HG02840 (cell line): Measurements from ENCODE around the gene PRRT1.

Source experiments
- ATAC-seq: cut with Tn5 transposase; IDR thresholded peaks from one replicate; pipeline ENCODE4 v1.9.1; 2021; ENCODE audit warnings: mild to moderate bottlenecking, moderate library complexity, moderate number of reproducible peaks; ENCODE audit not compliant: unreplicated experiment, low FRiP score

PRRT1 gene

DNA sequence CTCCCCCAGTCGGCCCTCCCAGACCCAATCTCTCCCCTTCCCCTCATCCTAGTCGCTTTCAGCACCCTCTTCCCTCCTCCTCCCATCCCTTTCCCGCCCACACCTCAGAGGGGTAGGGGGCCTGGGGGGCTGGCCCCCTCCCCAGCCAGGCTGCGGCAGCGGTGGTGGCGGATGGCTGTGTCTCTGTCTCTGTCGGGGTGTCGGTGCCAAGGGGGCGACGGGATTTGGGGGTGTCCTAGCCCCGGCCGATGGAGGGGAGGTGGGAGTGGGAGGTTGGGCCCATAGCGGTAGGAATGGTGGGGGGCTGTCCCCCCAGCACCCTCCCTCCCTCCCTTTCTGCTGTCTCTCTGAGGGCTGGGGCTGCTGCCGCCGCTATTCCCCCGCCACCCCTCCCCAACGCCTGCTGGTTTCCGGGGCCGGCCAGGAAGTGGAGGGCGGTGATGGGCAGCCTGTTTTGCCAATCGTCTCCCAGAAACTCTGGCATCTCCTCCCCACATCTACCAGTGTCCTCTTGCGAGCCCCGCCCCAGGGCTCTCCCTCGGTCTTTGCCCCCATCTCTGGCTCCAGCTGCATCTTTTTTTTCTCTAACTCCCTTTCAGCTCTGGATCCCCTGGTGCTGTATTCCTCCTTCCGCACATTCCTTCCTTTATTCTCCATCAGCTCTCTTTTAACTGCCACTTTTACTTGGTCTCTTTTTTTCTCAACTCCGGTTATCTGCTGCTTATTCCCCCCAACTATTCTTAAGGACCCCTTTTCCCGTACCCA, 24.2 kb upstream of the PRRT1 start, which contains the start of gene AGPAT1:
Gene AGPAT1, minus strand, starts transcription at position 374 of the 765 bp plus-strand sequence. CDS start 4,588 bp downstream, outside the sequence.
- peak; percentile 36 for ATAC-seq

DNA sequence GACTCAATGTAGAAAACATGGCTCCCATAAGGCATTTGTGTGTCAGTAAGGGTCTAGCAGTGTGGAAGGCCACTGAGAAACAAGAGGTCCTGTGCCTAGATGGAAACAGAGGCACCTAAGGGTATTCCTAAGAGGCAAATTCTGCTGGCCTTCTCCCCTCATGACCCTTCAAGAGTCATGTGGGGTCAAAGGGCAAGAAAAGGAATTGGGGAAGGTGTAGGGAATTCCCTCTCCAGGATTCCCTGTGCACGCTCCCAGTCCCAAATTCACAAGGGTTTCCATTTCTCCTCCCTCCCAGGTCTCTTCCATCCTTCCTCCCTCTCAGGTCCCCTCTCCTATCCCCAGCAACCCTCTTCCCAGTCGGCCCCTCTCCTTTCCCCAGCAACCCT, 23.6 kb upstream of the PRRT1 start:
- no peak for ATAC-seq

DNA sequence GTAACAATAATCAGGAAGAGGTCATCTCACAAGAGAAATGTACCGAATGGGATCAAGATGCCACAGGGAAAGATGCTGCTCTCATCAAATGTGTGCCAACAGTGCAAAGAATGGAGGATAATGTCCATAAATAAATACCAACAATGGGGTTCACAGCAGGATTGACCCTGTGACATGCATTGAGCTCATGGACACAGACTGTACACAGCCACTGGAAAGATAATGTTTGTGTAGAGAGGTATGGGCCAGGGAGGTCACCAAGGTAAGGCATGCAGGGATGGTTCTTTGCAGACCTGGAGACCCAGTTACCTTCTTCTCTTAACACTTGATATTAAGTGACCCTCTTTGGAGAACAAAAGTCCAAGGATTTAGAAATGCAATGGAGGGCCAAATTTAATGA, 22.7 kb upstream of the PRRT1 start:
- ATAC-seq = no peak

DNA sequence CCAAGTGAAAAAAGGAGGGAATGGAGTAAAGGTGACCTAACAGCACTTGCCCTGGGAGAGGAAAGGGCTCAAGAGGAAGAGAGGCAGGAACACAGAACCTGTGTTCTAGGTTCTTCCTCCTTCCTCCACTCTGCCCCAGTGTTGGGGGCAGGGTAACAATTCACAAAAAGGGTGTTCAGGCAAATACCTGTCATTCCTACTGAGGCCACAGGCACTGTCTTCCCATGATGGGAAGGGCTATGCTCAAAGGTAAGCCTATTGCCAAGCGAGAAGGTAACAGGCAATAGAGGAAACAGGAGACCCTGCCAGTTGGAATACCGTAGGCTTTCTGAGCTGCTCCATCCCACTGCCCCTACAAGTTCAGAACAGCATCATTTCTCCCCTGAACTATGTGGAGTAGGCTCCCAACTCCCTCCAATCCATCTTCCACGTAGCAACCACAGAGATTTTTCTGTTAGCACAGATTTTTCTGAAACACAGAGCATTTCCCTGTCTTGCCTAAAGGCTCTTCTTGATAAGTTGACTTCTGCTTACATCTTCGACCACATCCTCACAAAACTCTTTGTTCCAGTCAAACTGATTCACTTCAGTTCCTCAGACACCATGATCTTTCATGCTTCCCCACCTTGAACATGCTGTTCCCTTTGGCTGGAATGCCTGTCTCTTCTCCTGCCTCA, 21.4 kb upstream of the PRRT1 start:
- ATAC-seq = no peak

DNA sequence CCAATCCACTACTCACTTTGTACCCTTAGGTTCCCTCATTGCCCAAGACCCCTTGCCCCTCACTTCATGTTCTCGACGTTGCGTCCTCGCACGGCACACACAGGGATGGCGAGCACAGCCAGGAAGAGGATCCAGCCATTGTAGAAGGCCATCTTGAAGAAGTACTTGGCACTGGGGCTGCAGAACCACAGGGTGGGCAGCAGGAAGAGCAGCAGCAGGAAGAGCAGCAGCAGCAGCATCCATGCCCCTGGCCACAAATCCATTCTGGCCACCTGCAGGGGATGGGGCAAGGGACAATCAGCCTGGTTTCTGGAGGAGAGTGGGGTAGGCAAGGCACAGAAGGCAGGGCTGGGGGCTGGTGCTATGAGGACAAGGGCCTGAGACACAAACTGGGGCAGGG, 19.5 kb upstream of the PRRT1 start:
- ATAC-seq = no peak

DNA sequence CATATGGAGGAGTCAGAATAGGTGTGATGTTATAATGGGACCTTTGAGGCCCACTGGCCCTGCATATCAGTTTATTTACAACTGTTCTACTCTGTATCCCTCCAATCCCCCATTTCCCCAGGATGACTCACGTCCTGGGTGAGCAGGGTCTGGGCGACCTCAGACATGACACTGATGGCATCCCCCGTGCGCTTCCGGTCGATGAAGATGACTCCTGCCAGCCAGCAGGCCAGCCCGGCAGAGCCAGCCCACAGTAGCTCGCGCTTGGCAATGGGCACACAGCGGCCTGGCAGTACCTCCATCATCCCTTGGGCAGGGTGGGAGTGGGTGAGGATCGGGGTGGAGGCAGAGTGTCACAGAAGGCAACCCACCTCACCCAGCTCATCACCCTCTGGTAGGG, 18.6 kb upstream of the PRRT1 start:
- no peak for ATAC-seq

DNA sequence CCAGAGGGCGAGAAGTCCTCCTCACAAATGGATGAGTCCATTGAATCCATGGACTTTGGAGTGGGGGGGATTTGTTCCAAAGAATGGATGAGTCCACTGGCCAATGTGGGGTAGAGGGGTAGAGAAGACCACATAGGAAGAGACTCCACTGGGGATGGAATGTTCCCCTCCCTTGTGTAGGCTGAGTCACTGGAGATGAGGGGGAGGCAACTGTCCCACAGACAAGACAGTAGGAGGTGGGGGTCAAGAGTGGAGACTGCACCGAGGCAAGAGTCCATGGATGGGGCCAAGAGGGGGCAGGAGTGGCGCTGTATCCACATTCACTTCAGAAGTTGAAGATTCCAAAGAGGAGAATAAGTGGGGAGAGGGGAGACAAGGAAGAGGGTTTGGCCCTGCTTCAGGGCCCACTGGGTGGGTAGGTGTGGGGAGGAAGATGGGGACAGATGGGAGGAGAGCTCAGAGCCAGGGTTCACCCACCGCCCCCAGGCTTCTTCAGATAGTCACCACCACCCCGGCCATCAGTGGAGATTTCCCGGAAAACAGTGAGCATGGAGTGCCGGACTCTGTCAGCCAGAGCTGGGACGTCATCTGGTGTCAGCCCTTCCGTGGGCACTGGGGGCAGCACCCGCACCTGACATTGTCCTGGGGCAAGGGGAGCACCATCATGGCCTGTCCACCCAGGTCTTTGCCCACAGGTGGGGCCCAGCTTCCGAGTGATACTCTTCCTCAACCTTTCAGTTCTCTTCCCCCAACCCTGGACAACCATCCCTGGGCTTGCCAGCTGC, 17.3 kb upstream of the PRRT1 start:
- no peak for ATAC-seq

DNA sequence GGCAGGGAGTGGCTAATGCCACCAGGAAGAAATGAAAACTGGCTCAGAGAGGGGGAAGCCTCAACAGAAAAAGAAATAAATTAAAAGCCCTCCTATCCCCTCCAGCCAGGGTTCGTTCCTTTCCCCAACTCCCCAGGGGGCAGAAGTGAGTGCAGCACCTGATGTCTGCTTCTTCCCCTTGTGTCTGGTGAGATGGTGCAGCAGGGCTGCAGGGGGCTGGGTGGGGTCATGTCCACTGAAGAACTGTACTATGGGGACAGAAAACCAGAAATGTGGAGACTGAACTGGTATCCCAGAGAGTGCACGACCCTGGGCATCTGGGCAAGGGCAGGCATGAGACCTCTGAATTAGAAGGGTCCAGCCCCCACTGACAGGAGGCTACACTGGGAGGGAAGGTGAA, 16.6 kb upstream of the PRRT1 start:
- ATAC-seq = no peak

DNA sequence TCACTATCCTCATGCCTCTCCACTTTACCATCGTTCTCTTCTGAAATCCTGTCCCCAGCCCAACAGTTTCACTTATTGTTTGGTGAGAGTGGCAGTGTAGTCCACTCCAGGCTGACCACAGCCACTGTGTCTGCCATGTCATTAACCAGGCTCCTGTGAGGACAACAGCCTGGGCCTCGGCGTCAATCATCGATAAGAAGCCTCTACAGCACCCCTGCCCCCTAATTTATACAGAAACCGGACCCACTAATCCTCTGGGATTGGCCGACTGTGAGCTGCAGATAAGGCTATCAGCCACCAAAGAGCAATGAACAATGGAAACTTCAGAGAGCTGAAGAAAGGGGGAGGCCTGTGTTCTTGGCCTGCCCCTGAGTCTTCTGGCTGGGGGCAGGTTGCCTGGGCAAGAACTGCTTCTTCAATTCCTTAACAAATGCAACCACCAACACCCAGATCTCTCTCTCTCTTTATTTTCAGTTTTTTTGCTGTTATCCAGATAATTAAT, 16.1 kb upstream of the PRRT1 start:
- no peak for ATAC-seq

DNA sequence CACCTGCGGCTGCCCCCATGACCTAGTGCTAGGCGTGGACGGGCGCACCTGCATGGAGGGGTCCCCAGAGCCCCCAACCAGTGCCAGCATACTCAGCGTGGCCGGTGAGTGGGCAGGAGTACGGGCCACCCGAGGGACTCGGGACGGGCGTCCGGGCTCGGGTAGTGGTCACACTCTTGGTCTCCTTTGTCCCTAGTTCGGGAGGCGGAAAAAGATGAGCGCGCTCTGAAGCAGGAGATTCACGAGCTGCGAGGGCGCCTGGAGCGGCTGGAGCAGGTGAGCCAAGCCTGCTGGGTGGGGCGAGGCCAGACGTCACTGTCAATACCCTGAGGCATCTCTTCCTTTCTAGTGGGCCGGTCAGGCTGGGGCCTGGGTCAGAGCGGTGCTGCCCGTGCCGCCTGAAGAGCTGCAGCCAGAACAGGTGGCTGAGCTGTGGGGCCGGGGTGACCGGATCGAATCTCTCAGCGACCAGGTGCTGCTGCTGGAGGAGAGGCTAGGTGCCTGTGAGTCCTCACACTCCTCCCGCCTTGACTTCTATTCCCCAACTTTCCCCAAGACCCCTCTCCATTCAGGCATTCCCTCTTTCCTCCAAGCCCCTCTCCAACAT, 15.5 kb upstream of the PRRT1 start:
- no peak for ATAC-seq

DNA sequence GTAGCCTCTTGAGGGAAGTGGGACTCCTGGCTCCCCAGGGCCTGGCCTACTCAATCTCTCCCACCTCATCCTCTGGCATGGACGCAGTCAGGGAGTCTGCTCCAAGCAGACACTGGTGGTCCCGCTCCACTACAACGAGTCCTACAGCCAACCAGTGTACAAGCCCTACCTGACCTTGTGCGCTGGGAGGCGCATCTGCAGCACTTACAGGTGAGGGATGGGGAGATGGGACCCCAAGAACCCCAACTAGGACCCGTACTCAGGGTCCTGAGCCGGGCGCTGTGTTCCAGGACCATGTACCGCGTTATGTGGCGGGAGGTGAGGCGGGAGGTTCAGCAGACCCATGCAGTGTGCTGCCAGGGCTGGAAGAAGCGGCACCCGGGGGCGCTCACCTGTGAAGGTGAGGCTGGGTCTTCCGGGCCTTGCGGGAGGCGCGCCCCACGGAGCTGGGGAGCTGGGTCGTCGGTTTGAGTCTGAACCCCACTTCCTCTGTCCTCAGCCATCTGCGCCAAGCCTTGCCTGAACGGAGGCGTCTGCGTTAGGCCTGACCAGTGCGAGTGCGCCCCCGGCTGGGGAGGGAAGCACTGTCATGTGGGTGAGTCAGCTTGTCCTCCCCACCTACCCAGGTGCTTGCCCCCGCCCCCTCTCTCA, 14.8 kb upstream of the PRRT1 start:
- ATAC-seq = no peak

DNA sequence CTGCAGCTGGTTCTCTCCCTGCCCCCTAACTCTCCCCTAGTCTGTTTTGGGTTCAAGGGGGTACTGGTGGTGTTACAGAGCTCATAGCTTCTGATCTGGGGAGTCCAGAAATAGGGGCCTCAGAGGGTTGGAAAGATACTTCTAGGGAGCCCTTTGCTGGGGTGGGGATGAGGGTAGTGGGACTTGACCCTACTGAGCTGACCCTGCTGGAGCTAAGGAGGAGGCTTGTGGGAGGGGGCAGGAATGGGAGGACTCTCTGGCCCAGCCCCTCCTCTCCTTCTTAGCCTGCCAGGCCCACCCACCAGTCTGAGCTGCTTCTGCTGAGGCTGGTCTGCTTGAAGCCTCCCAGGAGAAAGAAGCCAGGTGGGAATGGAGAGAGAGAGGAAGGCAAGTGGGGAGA, 12.6 kb upstream of the PRRT1 start, which contains the start of gene EGFL8:
Gene EGFL8, plus strand, starts transcription at position 301 of the 400 bp plus-strand sequence. CDS start 1,571 bp downstream, outside the sequence.
- no peak for ATAC-seq

DNA sequence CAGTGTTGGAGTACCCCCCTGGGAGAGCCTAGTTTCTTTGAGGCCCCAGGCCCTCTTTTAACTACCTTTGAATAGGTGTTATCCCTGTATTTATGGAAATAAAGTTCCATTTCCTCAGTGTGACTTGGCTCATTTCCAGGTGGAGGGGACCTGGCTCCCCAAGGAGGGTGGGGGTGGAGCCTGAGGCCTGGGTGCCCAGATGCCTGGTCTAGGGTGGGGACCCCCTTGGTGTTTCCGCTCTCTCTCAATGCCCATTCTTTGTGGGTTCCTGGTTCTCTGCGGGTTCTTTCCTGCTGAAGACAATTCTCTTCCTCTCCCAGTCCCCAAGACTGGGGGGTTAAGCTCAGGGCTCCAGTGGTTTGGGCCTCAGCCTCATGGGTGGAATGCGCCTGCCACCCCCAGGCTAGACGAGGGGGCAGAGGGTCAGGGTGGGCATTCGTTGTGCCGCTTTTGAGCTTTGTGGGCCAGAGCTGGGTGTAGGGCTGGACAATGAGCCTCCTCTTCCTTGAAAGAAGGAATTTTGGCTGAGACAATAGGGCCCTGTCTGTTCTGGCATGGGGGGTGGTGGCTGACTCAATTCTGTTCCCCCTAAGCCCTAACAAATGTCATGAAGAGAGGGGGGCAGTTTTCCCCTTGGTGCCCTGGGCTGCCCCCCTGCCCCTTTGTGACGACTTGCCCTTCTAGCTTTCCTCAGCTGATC, 12.0 kb upstream of the PRRT1 start:
- ATAC-seq = no peak

DNA sequence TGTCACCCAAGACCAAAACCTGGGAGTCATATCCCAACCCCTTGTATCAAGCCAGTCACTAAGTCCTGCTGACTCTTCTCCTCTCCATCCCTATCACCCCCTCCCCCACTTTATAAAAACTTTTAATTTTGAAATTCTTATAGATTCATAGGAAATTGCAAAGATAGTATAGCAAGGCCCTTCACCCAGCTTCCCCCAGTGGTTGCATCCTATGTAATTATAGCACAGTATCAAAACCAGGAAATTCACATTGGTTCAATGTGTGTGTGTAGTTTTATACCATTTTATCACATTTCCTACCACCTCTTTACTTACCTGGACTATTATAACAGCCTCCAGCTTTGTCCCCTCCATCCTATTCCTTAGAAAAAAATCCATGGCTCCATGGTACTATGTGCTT, 6.3 kb upstream of the PRRT1 start:
- ATAC-seq = no peak

DNA sequence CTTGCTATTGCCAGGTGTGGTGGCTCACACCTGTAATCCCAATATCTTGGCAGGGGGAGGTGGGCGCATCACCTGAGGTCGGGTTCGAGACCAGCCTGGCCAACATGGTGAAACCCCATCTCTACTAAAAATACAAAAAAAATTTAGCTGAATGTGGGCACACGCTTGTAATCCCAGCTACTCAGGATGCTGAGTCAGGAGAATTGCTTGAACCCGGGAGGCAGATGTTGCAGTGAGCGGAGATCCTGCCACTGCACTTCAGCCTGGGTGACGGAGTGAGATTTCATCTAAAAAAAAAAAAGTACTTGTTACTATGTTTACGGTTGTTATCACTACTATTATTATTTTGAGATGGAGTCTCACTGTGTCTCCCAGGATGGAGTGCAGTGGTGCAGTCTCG, 5.2 kb upstream of the PRRT1 start:
- no peak for ATAC-seq

DNA sequence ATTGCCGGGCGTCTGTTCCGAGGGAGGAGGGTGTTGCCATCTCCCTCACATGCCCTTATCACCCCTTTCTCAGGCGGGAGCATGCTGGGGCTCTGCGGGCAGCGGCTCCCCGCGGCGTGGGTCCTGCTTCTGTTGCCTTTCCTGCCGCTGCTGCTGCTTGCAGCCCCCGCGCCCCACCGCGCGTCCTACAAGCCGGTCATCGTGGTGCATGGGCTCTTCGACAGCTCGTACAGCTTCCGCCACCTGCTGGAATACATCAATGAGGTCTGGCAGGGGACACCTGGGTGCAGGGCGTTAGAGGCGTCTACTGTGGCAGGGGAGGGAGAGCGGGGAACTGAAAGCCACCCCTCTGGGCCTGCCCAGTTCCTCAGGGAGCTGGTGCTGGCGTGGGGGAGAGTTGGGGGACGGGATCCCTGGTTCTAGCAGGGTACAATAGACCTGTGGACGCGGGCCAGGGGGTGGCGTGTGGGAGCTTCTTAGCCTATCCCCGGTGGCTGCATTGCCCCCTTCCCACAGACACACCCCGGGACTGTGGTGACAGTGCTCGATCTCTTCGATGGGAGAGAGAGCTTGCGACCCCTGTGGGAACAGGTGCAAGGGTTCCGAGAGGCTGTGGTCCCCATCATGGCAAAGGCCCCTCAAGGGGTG, 2.9 kb upstream of the PRRT1 start:
- no peak for ATAC-seq

DNA sequence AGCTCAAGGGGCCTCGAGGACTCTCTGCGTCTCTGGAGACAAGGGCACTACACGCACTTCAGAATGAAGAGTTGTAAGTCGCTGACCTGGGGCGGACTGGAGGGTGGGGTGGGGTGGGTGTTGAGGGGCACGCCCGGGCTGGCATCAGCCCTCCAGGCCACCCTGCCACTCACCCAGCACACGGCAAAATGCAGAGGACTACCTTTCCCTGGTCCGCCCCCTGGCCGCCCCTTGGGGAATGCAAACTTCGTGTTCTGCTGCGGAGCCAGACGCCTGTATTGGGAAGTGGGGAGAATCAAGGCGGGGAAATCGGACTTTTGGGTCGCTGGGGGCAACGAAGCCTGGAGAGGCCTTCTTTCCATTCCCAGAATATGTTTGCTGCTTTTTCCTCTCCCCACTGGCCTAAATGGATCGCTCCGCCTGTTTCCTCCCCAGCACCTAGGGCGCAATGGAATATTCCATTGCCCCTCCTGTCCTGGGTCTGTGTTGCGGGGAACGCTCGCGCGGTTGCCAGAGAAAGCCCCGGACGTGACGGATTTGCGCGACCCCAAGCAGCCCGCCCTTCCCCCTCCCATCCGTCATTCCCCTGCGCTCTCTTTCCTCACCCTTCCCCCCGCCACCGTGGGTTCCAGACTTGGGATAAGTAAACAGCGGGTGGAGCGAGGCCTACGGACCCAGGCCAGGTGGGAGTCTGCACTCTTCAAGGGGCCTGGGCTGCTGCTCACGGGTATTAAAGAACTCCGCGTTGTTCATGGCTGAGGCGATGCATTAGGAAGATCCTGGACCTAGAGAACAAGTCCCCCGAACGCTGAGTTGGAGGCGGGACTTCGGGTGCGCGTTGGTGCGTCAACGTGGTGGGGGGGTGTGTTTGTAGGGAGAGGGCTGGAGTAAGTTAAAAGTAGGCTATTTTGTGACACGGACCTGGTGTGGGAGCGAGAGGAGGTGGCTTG, 2.1 kb upstream of the PRRT1 start, which contains the start of gene PPT2:
Gene PPT2, plus strand, starts transcription at position 578 of the 950 bp plus-strand sequence. CDS start 454 bp downstream, outside the sequence.
- ATAC-seq = no peak
